HG03175 (cell line): ENCODE results near the gene GLOD4.
A peak's percentile ranks its signal among the peaks of the same experiment; 100 is the strongest.

Experiments used
- ATAC-seq: cut with Tn5 transposase; IDR thresholded peaks from one replicate; pipeline ENCODE4 v1.9.1; 2021; ENCODE audit warnings: mild to moderate bottlenecking, moderate library complexity; ENCODE audit not compliant: unreplicated experiment

Gene GLOD4

GRCh38 chr17:744937-745336 is 37.1 kb downstream of the GLOD4 start:
- ATAC-seq: no peak

GRCh38 chr17:743139-743538 is 38.9 kb downstream of the GLOD4 start:
- ATAC-seq: no peak

- ATAC-seq: no peak
Observed at GRCh38 chr17:742147-742793, 39.8 kb downstream of the GLOD4 start.

- peak; percentile 81 for ATAC-seq
Observed at GRCh38 chr17:740240-741017, 41.7 kb downstream of the GLOD4 start.

GRCh38 chr17:737561-738113 is 44.4 kb downstream of the GLOD4 start:
- ATAC-seq: no peak

GRCh38 chr17:733743-734142 is 48.3 kb downstream of the GLOD4 start:
- no peak for ATAC-seq

GRCh38 chr17:732902-733720 is 49.0 kb downstream of the GLOD4 start:
- ATAC-seq: peak; percentile 43

- peak; percentile 48 for ATAC-seq
Observed at GRCh38 chr17:732067-732901, 49.8 kb downstream of the GLOD4 start, which contains the start of gene TLCD3A. TLCD3A (plus strand) TSS chr17:732596; CDS start chr17:732648, 52 bp downstream.

- ATAC-seq: peak; percentile 23
Observed at GRCh38 chr17:731644-732066, 50.4 kb downstream of the GLOD4 start.

GRCh38 chr17:728911-729310 is 53.2 kb downstream of the GLOD4 start:
- no peak for ATAC-seq

- ATAC-seq: no peak
Observed at GRCh38 chr17:726271-726919, 55.7 kb downstream of the GLOD4 start.

- no peak for ATAC-seq
Observed at GRCh38 chr17:725746-726145, 56.3 kb downstream of the GLOD4 start.

- ATAC-seq: no peak
Observed at GRCh38 chr17:725084-725483, 57.0 kb downstream of the GLOD4 start.

GRCh38 chr17:721540-721937 is 60.5 kb downstream of the GLOD4 start:
- no peak for ATAC-seq

GRCh38 chr17:720706-721539 is 61.2 kb downstream of the GLOD4 start:
- ATAC-seq: no peak

- no peak for ATAC-seq
Observed at GRCh38 chr17:718075-718474, 64.0 kb downstream of the GLOD4 start.
